Left lobe of liver (tissue), 1 donor: Measurements from ENCODE around the gene MAGEB2. TPM values are rescaled to one million over a fixed set of nuclear protein-coding genes. Genes with fewer than 3 reads are reported as not detected.

ENCODE experiments used
- total RNA-seq: library from RNA; stranded (reverse); gene quantifications from one replicate; pipeline ENCODE4 v1.2.1, GENCODE V29; 2021
- donor health status: DM: no; HTN: yes; CAD: no.

The MAGEB2 gene
- total RNA-seq, 1 donor from 2014 or later: 0.15 TPM

Other genes starting within 250 kb of the MAGEB2 start
- not detected for gene MAGEB3, start 15.1 kb downstream of the MAGEB2 start, total RNA-seq
- gene MAGEB4, start 26.4 kb downstream of the MAGEB2 start, total RNA-seq: not detected
- gene MAGEB1, start 31.6 kb downstream of the MAGEB2 start, total RNA-seq: not detected
- not detected for gene NR0B1, start 93.8 kb downstream of the MAGEB2 start, total RNA-seq